Embryonic facial prominence (tissue), 1 donor: ENCODE results near the gene ENGASE.
A peak's percentile ranks its signal among the peaks of the same experiment; 100 is the strongest.

ENCODE experiments used
- DNase-seq: peaks from one replicate; pipeline ENCODE4 v3.0.0-alpha.2; 2016; ENCODE audit errors: extremely low spot score

ENGASE gene

GRCh38 chr17:79080761-79081290 is 6.2 kb downstream of the ENGASE start:
- no peak for DNase-seq

- no peak for DNase-seq
These were observed 7.1 kb downstream of the ENGASE start for GRCh38 chr17:79081571-79082276.

- DNase-seq, result no peak
These were observed 7.9 kb downstream of the ENGASE start for GRCh38 chr17:79082311-79083190.

GRCh38 chr17:79083191-79083971 is 8.8 kb downstream of the ENGASE start:
- DNase-seq, result no peak

- no peak for DNase-seq
These were observed 9.9 kb downstream of the ENGASE start for GRCh38 chr17:79084291-79085153.

GRCh38 chr17:79085154-79085920 is 10.7 kb downstream of the ENGASE start:
- no peak for DNase-seq

GRCh38 chr17:79085921-79086551 is 11.4 kb downstream of the ENGASE start:
- DNase-seq, result no peak

- DNase-seq, result no peak
These were observed 12.2 kb downstream of the ENGASE start for GRCh38 chr17:79086609-79087427.

- DNase-seq, result peak; percentile 39
These were observed 13.0 kb downstream of the ENGASE start for GRCh38 chr17:79087428-79088143.

GRCh38 chr17:79088247-79088996 is 13.8 kb downstream of the ENGASE start:
- DNase-seq, result no peak

- no peak for DNase-seq
These were observed 14.3 kb downstream of the ENGASE start for GRCh38 chr17:79088997-79089328.

- no peak for DNase-seq
These were observed 15.3 kb downstream of the ENGASE start for GRCh38 chr17:79089720-79090442.

- DNase-seq, result no peak
These were observed 16.0 kb downstream of the ENGASE start for GRCh38 chr17:79090443-79091225.

GRCh38 chr17:79091226-79091670 is 16.6 kb downstream of the ENGASE start:
- no peak for DNase-seq

GRCh38 chr17:79092567-79092966 is 17.9 kb downstream of the ENGASE start:
- no peak for DNase-seq

- no peak for DNase-seq
These were observed 18.6 kb downstream of the ENGASE start for GRCh38 chr17:79093270-79093669.
